Dedifferentiated amniotic fluid mesenchymal stem cell (primary cell): ENCODE results near the gene RGMB.

ENCODE experiments used
- DNase-seq: peaks from one replicate; pipeline ENCODE4 v3.0.0-alpha.2; 2016; ENCODE audit errors: extremely low spot score

Gene RGMB

DNA sequence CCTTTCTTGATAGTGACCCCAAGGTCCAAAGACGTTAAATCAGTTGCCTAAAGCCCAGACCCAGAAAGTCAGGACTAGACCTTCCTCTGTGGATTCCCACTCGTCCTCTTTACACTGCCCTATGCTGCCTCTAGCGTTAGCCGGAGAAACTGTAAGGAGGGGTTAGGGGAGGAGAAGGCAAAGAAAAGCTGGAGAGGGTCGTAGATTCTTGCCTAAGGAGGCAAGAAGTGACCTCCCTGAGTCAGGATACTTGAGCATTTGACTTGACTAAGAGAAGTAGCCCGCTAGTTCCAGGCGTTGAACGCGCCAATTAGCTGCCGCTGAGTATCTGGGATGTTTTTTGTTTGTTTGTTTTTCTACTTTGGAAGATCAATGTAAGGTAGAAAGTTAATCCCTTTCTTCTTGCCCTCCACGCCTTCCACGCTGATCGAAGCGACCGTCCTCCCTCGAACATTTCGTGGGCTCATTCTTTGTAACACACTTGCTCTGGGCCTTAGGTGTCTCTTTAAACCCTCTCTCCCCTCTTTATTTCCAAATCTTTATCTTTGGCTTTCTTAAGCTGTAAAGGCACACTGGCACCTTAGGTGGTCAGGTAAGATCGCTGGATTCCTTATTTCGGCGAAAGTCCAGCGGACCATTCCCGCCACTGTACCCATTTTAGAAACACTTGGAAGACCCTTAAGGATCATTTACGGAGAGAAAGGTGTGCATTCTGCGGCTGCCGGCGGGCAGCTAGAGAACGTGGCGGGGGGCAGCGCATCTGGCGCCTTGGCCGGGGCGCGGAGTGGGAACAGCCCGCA is 5.1 kb upstream of the RGMB start:
- DNase-seq: peak; percentile 72

DNA sequence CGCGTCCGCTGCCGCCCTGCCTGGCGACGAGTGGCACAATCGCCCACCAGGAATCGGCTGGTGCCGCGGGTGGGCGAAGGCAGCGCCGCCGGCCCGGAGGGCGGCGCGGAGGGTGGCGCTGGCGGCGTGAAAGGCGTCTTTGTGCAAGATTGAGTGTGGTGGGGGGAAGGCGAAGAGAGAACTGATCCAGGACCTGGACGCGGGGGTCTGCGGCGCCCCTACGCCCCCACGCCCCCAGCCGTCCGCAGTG is 4.6 kb upstream of the RGMB start:
- no peak for DNase-seq

DNA sequence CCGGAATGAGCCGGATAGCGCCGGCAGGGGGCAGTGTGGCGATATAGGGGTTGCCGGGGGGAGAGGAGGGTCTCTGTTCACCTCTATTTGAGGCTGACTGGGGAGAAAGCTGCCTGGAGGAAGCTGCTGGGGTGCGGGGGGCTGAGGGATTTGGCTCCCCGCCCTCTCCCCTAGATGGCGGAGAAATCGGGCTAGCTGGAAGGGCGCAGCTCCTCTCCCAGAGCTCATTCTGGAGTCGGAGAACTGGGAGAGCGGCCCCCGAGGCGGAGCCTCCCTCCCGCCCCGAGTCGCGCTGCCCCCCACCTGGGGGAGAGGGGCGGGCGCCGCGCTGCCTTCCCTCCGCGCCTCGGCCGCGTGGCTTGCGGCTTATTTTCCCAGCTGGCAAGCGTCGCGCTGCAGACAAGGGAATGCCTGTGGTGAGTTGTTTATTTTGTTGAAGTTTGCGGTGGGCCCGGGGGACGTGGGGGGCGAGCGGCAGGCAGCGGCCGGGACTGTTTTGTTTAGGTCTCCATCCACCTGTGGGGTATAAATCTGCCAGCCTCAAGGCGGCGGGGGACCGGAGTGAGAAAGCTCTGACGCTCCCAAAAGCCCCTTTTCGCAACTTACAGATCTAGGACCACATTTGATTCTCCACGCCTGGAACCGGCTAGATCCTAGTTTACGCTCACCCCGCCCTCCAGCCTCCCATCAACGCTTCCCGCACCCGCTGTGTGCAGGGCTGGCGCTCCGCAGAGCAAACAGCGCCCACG is 4.1 kb upstream of the RGMB start:
- DNase-seq: peak; percentile 53

GRCh38 chr5:98769959-98770208 is 3.6 kb upstream of the RGMB start:
- no peak for DNase-seq

DNA sequence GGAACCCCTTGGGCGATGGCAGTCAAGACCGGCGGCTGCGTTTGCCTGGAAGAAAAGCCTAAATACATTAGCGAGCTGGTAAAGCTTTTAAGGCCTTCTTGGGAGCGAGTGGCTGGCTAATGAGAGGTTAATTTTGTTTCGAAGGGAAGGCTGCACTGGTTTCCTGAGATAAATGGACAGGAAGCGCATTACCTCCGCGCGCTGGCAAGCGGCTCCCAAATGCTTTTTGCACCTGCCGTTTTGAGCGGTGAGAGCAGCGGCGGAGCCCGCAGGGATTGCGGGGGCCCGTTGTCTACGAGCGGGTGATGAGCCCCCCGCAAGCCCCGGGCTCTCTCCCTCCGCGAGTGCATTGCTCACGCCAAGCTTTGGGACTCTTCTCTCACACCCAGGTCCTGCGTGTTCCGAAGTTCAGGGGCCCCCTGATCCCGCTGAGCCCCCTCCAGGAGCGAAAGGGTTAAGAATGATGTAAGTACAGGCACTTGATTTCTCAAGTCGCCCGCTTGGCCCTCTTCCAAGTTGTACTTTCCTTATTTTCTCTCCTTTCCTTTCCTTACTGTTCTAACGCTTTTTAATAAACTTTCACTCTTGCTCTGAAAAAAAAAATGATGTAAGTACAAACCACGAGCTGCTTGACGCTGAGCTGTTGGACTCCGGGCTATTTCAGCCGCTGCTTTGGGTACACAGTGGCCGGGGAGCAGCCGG is 3.1 kb upstream of the RGMB start:
- DNase-seq: no peak

GRCh38 chr5:98770911-98771322 is 2.5 kb upstream of the RGMB start:
- DNase-seq: no peak

DNA sequence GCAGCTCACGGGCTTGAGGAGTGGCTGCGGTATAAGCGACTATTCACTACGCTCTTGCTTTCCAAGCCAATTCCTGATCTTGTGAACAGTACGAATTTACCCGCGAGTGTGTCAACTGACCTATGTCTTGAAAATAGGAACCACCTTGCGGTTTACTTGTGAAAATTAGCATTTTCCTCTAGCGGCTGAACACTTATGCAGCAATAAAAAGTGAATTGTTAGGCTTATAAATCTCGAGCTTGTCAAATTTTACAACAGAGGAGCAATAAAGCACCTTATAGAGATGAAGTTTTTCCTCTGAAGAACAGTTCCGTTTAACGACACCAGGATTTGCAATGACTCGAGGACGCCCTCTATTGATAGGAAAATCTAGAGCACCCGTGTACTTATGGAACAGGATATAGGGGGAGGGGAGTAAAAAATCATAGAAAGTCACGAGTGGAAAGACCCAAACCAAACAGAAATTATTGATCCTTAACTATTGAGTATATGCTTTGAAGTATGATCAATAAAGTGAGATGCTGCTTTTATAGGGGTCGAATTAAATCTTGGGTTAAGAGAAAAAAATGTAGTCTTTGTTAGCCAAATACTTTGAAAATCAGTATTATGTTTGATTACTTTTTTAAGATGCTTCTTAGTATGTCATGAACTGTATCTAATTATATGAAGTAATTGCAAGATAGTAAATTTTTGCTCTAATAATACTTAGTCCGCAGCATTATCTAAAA is 1.9 kb upstream of the RGMB start:
- DNase-seq: peak; percentile 96

- peak; percentile 67 for DNase-seq
Measured at GRCh38 chr5:98772415-98773213, 849 bp upstream of the RGMB start.

DNA sequence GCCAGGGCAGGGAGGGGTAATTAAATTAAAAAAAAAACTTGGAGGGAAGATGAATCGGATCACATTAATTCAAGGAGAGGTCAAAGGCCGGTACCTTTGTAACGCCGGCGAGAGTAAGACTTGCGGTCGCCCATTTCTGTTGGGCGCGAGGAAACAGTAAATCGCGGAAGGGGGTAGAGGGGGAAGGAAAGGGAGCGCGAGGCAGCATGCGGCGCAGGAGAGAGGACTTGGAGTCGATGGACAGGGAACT is 324 bp upstream of the RGMB start:
- no peak for DNase-seq

DNA sequence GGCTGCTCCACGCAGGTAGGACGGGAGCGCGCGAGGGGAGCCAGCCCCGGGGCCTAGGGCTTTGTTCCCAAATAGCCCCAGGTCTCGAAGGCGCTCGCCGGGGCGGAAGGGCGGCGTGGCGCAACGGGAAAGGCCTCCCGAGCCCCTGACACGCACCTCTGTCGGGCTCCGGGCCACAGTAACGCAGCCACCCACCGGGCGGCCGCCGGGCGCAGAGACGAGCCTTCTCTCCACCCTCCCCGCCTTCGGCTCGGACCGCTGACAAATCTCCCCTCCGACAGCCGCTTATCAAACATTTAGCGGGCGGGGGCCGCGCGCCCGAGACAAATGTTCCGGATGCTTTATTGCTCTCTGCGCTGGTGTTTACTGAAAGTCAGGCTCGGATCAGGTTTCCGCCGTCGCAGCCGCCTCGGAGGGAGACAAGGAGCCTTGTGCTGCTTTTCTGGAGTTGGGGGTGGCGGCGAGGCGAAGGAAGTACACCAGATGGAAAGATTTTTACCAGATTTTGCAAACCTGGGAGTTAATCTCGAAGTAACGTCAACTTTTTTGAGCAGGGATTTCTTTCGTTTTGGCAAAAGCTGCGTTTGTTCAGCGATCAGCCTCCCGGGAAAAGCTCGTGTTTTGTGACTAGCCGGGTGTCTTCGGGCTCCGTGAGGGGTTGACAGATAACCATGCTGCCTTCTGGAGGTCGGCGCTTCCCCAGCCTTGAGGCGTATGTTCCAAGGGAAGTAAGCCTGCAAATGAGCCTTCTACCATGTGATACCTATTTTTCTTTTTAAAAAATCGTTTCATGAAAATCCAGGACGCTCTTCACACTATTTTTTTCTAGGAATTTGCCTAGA is 950 bp downstream of the RGMB start:
- DNase-seq: peak; percentile 55

GRCh38 chr5:98775246-98776065 is 2.0 kb downstream of the RGMB start:
- no peak for DNase-seq

DNA sequence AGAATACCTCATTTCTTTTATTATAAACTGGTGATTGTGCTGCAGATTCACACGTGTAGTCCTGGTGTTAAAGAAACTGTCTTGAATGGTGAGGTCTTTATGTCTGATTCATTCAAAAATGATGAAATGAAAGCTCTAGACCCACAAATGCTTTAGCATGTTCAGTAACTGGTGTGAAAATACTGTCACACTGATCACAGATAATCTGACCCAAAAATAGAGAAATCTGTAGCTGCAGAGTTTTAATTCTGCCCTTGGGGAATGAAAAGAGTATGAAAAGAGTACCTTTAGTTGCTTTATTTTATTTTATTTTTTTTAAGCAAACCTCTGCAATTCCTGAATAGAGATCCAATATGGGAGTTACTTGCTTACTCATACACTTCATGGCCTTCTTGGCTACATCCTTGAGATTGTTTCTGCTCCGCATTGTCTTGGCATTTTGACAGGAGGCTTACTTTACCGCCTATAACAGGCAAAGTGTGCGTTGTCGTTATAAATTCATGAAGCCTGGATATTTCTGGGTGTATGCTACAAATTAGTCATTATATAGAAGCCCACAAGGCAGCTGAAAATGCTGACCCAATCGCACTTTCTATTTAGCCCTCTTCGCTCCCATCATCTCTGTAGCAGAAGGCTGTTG is 2.7 kb downstream of the RGMB start:
- DNase-seq: peak; percentile 70

- no peak for DNase-seq
Measured at GRCh38 chr5:98777295-98777694, 3.8 kb downstream of the RGMB start.

- DNase-seq: no peak
Measured at GRCh38 chr5:98779264-98779877, 5.9 kb downstream of the RGMB start.

DNA sequence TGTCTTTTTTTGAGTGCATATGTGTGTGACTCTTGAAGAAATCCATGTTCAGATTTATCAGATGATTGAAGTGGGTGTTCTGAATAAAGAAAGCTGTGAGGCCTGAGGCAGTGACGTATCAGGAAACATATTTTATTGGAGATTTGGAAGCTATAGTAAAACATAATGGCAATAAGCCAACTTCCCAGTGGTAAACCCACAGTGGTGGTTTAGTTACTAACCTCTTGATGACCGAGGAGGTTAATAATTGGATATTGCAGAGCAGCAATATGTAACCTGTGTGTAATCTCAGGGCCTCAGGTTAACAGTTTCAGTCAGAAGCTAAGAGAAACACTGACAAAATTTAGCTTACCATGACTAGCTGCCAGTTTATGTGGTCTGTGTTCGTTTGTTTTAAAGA is 6.9 kb downstream of the RGMB start:
- DNase-seq: no peak

- no peak for DNase-seq
Measured at GRCh38 chr5:98781520-98781919, 8.1 kb downstream of the RGMB start.

- DNase-seq: no peak
Measured at GRCh38 chr5:98781964-98782363, 8.5 kb downstream of the RGMB start.

DNA sequence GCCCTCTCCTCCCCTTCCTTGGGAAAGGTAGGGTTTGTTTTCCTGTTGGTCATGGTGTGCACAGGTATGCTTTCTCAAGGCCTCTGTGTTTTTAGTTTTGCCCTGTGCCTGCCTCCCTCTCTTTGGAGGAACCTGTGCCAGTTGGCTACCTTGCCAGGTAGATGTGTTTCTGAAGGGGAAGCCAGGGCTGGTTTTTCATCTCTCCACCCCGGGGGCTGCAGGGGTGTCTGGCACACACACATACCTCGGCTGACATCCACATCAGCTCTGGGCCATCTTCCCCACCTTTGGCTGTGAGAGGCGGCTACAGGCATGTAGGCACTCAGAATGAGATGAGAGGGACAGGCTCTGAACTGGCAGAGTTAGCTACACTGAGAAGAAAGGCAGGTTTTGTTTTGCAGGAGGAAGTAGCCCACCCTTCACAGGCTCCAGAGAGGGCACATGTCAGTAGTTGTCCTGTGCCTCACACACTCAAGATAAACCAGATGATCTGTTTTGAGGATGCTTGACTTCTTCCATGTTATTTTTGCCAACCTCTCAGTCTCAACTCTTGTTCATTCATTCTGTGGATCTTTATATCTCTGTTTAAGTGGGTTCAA is 9.7 kb downstream of the RGMB start:
- no peak for DNase-seq

DNA sequence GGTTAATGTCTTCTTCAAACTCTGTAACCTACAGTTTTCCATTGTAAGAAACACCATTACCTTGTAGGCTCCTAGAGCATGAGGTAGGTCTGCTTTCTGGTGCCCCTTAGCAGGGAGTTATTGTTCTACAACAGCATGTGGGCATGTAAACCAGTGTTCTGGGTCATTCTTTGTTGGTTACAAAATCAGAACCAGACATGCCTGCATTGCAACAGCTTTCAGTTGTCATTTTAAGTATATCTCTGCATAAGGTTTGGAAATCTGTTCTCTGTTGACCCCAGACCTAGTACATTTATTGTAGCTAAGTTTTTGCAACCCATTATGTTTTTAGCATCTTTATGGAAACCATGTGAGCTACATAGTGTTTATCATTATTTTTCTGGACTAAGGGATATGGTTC is 10.9 kb downstream of the RGMB start:
- no peak for DNase-seq
